Measurements from ENCODE around the gene VPS52. TPM values are rescaled to one million over a fixed set of nuclear protein-coding genes. Genes with fewer than 3 reads are reported as not detected.

The VPS52 gene
- total and polyA plus RNA-seq, 9 of the 15 experiments (the other 6 are each of a cell fraction or from before 2014, with no cell fraction given): 24.4 to 103 (median 40.2) TPM

- TF ChIP-seq TSHZ1 (CRISPR knock-in tag; IDR thresholded peaks at IDR 0.05) (no peak), FOXK2 (conservative IDR thresholded peaks at IDR 0.05 in 1 of 2, IDR thresholded peaks at IDR 0.05 in 1 of 2; ENCODE audit: low read depth in 2 of 2) (no peak), TBP (optimal IDR thresholded peaks at IDR 0.05; ENCODE audit: low read depth, low read length) (no peak), CEBPZ (IDR thresholded peaks at IDR 0.05; ENCODE audit: borderline replicate concordance, low read depth, low read length) (no peak), NFIX (CRISPR knock-in tag; IDR thresholded peaks at IDR 0.05; ENCODE audit: low read depth) (no peak), EZH2 (IDR thresholded peaks at IDR 0.05; ENCODE audit: borderline replicate concordance, low read depth, low read length) (no peak), ZNF324 (CRISPR knock-in tag; IDR thresholded peaks at IDR 0.05) (no peak), POLR2AphosphoS2 (IDR thresholded peaks at IDR 0.05; ENCODE audit: low read length) (peak; percentile 65), NR4A1 (CRISPR knock-in tag; IDR thresholded peaks at IDR 0.05) (0 out of 2 replicates have a peak, but pooled peaks have one; percentile 24), NR4A1 (tag; IDR thresholded peaks at IDR 0.05) (no peak), STAT5A (IDR thresholded peaks at IDR 0.05; ENCODE audit: borderline replicate concordance, low read length) (no peak)
- TF ChIP-seq, protein P1, sequence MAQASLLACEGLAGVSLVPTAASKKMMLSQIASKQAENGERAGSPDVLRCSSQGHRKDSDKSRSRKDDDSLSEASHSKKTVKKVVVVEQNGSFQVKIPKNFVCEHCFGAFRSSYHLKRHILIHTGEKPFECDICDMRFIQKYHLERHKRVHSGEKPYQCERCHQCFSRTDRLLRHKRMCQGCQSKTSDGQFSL (CRISPR knock-in tag; IDR thresholded peaks at IDR 0.05): no peak
- TF ChIP-seq, protein P1 (tag; IDR thresholded peaks at IDR 0.05): no peak
- TF ChIP-seq, protein P2, sequence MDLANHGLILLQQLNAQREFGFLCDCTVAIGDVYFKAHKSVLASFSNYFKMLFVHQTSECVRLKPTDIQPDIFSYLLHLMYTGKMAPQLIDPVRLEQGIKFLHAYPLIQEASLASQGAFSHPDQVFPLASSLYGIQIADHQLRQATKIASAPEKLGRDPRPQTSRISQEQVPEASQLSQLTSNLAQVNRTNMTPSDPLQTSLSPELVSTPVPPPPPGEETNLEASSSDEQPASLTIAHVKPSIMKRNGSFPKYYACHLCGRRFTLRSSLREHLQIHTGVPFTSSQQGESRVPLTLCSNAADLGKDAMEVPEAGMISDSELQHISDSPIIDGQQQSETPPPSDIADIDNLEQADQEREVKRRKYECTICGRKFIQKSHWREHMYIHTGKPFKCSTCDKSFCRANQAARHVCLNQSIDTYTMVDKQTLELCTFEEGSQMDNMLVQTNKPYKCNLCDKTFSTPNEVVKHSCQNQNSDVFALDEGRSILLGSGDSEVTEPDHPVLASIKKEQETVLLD (IDR thresholded peaks at IDR 0.05): no peak
- TF ChIP-seq, protein P3, sequence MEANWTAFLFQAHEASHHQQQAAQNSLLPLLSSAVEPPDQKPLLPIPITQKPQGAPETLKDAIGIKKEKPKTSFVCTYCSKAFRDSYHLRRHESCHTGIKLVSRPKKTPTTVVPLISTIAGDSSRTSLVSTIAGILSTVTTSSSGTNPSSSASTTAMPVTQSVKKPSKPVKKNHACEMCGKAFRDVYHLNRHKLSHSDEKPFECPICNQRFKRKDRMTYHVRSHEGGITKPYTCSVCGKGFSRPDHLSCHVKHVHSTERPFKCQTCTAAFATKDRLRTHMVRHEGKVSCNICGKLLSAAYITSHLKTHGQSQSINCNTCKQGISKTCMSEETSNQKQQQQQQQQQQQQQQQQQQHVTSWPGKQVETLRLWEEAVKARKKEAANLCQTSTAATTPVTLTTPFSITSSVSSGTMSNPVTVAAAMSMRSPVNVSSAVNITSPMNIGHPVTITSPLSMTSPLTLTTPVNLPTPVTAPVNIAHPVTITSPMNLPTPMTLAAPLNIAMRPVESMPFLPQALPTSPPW (CRISPR knock-in tag; IDR thresholded peaks at IDR 0.05): no peak
These were observed 2.5 kb upstream of the VPS52 start (continued) for GRCh38 chr6:33273924-33274902.
